GM20431 (cell line): ENCODE measurements around the gene VPS13D.
"Not testable (repeated sequence)": the region's sequence is repeated elsewhere in the genome, so short reads cannot be mapped to it uniquely, and the experiment has no call there.

Experiments
- in situ Hi-C: fragments of 300-500 bp; cut with MseI, MboI; formaldehyde crosslinking; loops from one replicate; pipeline ENCODE4 v1.15.0; 2020; ENCODE audit warnings: low sequenced_read_pairs; ENCODE audit not compliant: unreplicated experiment

The VPS13D gene

GRCh38 chr1:12516741-12517140 is 286.9 kb downstream of the VPS13D start:
- in situ Hi-C loops, result no loop called here

GRCh38 chr1:12518931-12519692 is 289.3 kb downstream of the VPS13D start:
- in situ Hi-C loops, result no loop called here

DNA sequence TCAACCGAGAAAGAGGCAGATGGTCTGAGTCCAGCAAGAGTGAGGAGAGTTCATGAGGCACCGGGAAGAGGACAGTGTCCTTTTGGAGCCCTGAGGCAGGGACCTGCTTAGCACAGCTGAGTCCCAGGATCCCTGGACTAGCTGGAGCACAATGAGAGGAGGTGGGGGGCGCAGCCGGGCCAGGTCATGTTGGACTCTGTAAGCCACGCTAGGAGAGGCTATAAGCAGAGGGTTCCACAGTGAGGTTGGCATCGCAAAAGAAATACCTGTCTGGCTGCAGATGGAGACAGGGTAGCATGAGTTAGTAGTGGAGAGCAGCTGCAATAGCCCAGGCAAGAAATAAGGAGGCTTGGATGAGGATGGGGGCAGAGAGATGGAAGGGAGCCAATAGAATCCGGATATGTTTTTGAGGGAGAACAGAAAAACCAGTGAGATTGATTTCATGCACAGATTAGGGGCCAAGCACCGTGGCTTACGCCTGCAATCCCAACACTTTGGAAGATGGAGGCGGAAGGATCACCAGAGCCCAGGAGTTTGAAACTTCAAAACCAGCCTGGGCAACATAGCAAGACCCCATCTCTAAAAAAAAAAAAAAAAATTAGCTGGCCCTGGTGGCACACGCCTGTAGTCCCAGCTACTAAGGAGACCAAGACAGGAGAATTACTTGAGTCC is 290.0 kb downstream of the VPS13D start:
- in situ Hi-C loops, result no loop called here

GRCh38 chr1:12521096-12521495 is 291.3 kb downstream of the VPS13D start:
- in situ Hi-C loops, result no loop called here

DNA sequence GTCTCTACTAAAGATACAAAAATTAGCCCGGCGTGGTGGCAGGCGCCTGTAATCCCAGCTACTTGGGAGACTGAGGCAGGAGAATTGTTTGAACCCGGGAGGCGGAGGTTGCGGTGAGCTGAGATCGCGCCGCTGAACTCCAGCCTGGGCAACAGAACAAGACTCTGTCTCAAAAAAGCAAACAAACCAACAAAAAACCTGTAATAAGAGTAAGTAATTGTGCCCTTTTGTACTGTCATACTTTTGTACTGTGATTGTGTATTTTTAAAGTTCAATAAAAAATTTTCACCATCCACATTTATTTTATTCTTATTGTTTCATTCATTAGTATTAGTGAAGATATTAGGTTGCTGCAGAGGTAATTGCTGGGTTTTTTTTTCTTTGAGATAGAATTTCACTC is 292.9 kb downstream of the VPS13D start:
- in situ Hi-C loops, result not testable (repeated sequence)

- in situ Hi-C loops, result no loop called here
Measured at GRCh38 chr1:12524266-12524665, 294.4 kb downstream of the VPS13D start.

- in situ Hi-C loops, result no loop called here
Measured at GRCh38 chr1:12525311-12526181, 295.7 kb downstream of the VPS13D start.

DNA sequence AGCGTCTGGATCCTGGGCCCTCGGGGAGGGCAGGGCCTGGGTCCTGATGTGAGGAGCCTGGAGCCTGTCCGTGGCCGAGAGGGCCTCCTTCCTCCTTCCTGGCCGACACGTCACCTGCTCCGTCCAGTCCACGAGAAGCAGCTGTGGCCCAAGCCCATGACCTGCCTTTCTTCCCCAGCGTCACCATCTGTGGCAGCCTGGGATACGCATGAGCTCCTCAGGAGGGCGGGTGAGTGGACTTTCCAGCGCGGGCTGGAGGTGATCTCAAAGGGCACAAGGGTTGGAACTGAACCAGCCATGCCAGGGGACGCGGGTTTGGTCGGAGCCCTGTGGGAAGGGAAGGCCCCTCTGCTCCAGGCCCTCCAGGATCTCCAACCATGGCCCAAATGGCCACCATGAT is 297.7 kb downstream of the VPS13D start:
- in situ Hi-C loops, result no loop called here

- in situ Hi-C loops, result no loop called here
Measured at GRCh38 chr1:12528021-12528852, 298.4 kb downstream of the VPS13D start.

GRCh38 chr1:12529640-12530174 is 299.9 kb downstream of the VPS13D start:
- in situ Hi-C loops, result no loop called here

GRCh38 chr1:12530462-12531178 is 300.8 kb downstream of the VPS13D start:
- in situ Hi-C loops, result no loop called here

DNA sequence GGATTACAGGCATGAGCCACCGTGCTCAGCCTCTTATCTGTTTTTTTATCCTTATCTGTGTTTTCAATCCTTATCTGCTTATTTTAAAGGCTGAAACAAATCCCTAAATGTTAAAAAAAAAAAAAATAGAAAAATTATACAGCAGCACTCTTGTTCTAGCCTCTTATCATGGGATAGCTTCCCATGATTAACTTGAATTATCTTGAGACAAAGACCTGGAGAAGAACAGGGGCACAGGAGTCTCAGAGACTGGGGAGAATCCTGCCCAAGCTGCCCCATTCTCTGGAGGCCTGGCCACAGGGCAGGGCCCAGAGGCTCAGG is 301.3 kb downstream of the VPS13D start:
- in situ Hi-C loops, result no loop called here

GRCh38 chr1:12532405-12533315 is 302.8 kb downstream of the VPS13D start:
- in situ Hi-C loops, result no loop called here

DNA sequence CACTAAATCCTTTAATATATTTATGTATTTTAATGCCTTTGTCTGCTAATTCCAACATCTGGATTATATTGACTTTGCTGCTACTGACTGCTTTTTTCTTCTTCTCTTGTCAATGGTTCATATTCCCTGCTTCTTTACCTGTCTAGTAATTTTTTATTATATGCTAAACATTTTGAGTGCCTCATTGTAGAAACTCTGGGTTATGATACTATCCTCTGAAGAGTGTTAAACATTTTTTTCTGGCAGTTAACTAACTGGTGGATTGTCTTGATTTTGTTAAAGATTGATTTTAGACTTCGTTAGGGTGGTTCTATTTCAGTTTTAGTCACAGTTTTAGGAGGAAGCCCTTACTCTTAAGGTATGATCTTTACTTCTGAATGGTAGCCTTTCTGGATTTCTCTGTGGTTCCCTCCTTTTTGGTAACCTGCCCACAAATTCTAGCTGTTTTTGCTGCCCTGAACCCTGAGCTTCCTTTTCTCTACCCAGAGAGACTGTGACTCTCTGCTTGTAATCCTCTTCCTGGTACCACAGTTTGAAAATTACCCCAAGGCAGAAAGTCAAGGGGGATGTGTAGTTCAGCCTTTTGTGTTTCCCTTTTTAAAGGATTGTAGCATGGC is 306.3 kb downstream of the VPS13D start:
- in situ Hi-C loops, result no loop called here

DNA sequence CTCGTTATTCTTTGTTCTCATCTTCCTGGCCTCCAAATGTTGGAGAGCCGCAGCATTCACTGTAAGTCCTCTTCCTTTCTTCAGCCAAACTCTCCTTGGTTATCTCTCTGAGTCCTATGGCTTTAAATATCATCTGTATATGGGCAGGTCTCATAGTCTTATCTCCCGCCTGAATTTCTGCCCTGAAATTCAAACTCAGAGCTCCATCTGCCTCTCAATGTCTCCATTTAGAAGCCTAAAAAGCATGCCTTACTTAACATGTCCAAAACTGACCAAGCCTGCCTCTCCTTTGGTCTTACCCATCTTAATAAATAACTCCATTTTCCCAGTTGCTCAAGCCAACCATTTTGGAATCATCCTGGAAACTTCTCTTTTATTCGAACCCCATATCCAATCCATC is 307.5 kb downstream of the VPS13D start:
- in situ Hi-C loops, result no loop called here

DNA sequence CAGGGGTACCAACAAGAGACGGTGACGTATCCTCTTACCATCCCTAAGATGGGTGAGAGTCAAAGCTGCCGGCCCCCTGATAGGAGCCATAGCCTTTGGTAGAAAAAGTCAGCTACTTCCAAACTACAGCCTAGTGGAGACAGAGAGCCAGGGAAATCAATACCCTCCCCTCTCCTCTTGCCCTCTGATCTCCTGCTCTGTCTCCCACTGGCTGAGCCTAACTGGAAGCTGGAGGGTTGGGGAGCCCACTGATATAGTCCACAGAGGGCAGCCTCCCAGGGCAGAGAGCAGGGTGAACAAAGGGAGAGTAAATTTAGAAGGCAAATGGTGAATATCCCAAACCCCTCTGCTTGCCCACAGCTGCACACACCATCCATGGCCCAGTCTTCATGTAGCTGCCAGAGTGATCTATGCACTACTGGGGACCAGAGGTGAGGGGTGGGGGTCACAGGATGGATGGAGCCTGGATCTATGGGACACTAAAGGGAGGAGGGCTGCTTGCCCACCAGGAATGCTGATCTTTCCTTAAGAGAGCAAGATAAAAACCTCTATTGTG is 308.2 kb downstream of the VPS13D start:
- in situ Hi-C loops, result no loop called here

DNA sequence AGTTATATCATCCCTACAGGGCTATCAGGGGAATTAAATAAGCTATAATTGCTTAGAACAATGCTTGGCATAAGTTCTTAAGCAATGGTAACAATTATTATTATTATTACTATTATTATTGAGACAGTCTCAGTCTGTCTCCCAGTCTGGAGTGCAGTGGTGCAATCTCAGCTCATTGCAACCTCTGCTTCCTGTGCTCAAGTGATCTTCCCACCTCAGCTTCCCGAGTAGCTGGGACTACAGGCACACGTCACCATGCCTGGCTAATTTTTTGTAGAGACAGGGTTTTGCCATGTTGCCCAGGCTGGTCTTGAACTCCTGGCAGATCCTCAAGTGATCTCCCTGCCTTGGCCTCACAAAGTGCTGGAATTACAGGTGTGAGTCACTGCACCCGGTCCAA is 308.7 kb downstream of the VPS13D start:
- in situ Hi-C loops, result not testable (repeated sequence)

- in situ Hi-C loops, result no loop called here
Measured at GRCh38 chr1:12539320-12539704, 309.5 kb downstream of the VPS13D start.
